ENCODE measurements around the gene RPL18A.

The RPL18A gene

GRCh38 chr19:17841810-17842662 is 17.7 kb upstream of the RPL18A start:
- DNase-seq (ENCODE audit: low spot score) = peak; percentile 71

- no peak for DNase-seq (ENCODE audit: low spot score)
Measured at GRCh38 chr19:17842663-17843291, 16.9 kb upstream of the RPL18A start.

GRCh38 chr19:17843292-17843827 is 16.4 kb upstream of the RPL18A start:
- DNase-seq (ENCODE audit: low spot score) = no peak

- DNase-seq (ENCODE audit: low spot score) = no peak
Measured at GRCh38 chr19:17843908-17844490, 15.7 kb upstream of the RPL18A start.

GRCh38 chr19:17846146-17846545 is 13.6 kb upstream of the RPL18A start:
- no peak for DNase-seq (ENCODE audit: low spot score)

GRCh38 chr19:17847538-17848366 is 12.0 kb upstream of the RPL18A start, which contains the start of gene JAK3:
JAK3 (minus strand) TSS chr19:17847982; CDS start chr19:17844417, 3,565 bp downstream.
- DNase-seq (ENCODE audit: low spot score) = peak; percentile 56

GRCh38 chr19:17848595-17849292 is 11.0 kb upstream of the RPL18A start:
- no peak for DNase-seq (ENCODE audit: low spot score)

GRCh38 chr19:17854061-17854460 is 5.6 kb upstream of the RPL18A start:
- no peak for DNase-seq (ENCODE audit: low spot score)

- peak; percentile 88 for DNase-seq (ENCODE audit: low spot score)
Measured at GRCh38 chr19:17855280-17856152, 4.2 kb upstream of the RPL18A start.

- no peak for DNase-seq (ENCODE audit: low spot score)
Measured at GRCh38 chr19:17860331-17860992, 752 bp downstream of the RPL18A start.

- no peak for DNase-seq (ENCODE audit: low spot score)
Measured at GRCh38 chr19:17860993-17861360, 1.3 kb downstream of the RPL18A start.

GRCh38 chr19:17861542-17862402 is 2.1 kb downstream of the RPL18A start:
- DNase-seq (ENCODE audit: low spot score) = no peak

GRCh38 chr19:17862711-17863519 is 3.2 kb downstream of the RPL18A start:
- no peak for DNase-seq (ENCODE audit: low spot score)

- DNase-seq (ENCODE audit: low spot score) = no peak
Measured at GRCh38 chr19:17863520-17864182, 3.9 kb downstream of the RPL18A start.

GRCh38 chr19:17865364-17866311 is 5.9 kb downstream of the RPL18A start:
- DNase-seq (ENCODE audit: low spot score) = no peak

- no peak for DNase-seq (ENCODE audit: low spot score)
Measured at GRCh38 chr19:17866312-17866963, 6.7 kb downstream of the RPL18A start.
